Endothelial cell of umbilical vein (primary cell): ENCODE results near the gene OSBPL8. TPM values are rescaled to one million over a fixed set of nuclear protein-coding genes. Genes with fewer than 3 reads are reported as not detected.
A peak's percentile ranks its signal among the peaks of the same experiment; 100 is the strongest.

Source experiments
- BruUV-seq: library from RNA; stranded (reverse); fragments of 400-500 nt; replicated peaks from 2 replicates; lab custom pipeline; 2021; lab: Mats Ljungman, UMichigan
- CTCF ChIA-PET: fragments of 300-600, 350-600 bp; sonication (Branson Sonifier 250); formaldehyde crosslinking; loops from one replicate; lab custom pipeline; 2021; ENCODE audit warnings: antibody characterized with exemption, inconsistent platforms; lab: Charles Lee
- POLR2A ChIA-PET: fragments of 300-600, 350-600 bp; sonication (Branson Sonifier 250); formaldehyde crosslinking; loops from one replicate; lab custom pipeline; 2021; ENCODE audit warnings: antibody characterized with exemption, inconsistent platforms; lab: Charles Lee
- DNase-seq: peaks from one replicate; pipeline ENCODE4 v3.0.0-alpha.2; 2011; ENCODE audit warnings: low read depth, low spot score
- FAIRE-seq: peaks from 2 replicates; lab custom pipeline; 2011; peaks lifted over from hg19 to GRCh38; lab: Jason Lieb, UNC
- H2AFZ ChIP-seq: 2 replicates; pipeline ENCODE4 v1.6.0; 2012; ENCODE audit warnings: low read depth, low read length, control low read depth, inconsistent platforms
- H3K27ac ChIP-seq: 2 replicates; pipeline ENCODE4 v1.5.1; 2011; ENCODE audit warnings: low read depth, mild to moderate bottlenecking, control low read depth, low read length, moderate library complexity; ENCODE audit not compliant: insufficient read depth
- H3K27me3 ChIP-seq, 2 experiments: 2 replicates each; pipeline versions ENCODE4 v1.6.0 to v1.6.1; 2011; ENCODE audit warnings: low read length in 2 of 2, mixed read lengths in 1 of 2; ENCODE audit not compliant: control insufficient read depth in 2 of 2, insufficient read depth in 2 of 2
- H3K36me3 ChIP-seq, 2 experiments: 2 replicates in 1 of 2; 3 replicates in 1 of 2; pipeline ENCODE4 v1.5.1; 2011; ENCODE audit warnings: low read length in 2 of 2, mild to moderate bottlenecking in 1 of 2, moderate library complexity in 1 of 2; ENCODE audit not compliant: control insufficient read depth in 2 of 2, insufficient read depth in 2 of 2; ENCODE audit errors: extremely low read depth in 1 of 2
- H3K4me1 ChIP-seq: 3 replicates; pipeline ENCODE4 v1.5.1; 2011; ENCODE audit warnings: mild to moderate bottlenecking, low read length; ENCODE audit not compliant: control insufficient read depth, insufficient read depth; ENCODE audit errors: extremely low read depth
- H3K4me2 ChIP-seq: 2 replicates; pipeline ENCODE4 v1.6.1; 2011; ENCODE audit warnings: low read length, control low read depth, mixed read lengths; ENCODE audit not compliant: insufficient read depth
- H3K4me3 ChIP-seq, 3 experiments: fragments of 200-600 bp in 1 of 3; sonication (generic), shearing (Covaris generic) in 1 of 3; replicated peaks in 1 of 3; 2 replicates each; pipeline ENCODE4 v1.5.1; 2011 to 2016; ENCODE audit warnings: control low read depth in 3 of 3, low read length in 3 of 3, mild to moderate bottlenecking in 2 of 3, inconsistent platforms in 1 of 3, low read depth in 1 of 3, moderate library complexity in 1 of 3; ENCODE audit not compliant: insufficient read depth in 1 of 3
- H3K79me2 ChIP-seq: 2 replicates; pipeline ENCODE4 v1.6.0; 2012; ENCODE audit warnings: low read length, inconsistent platforms; ENCODE audit not compliant: control insufficient read depth, insufficient read depth
- H3K9ac ChIP-seq: replicated peaks from 2 replicates; pipeline ENCODE3; 2011; ENCODE audit warnings: low read length, control low read depth; ENCODE audit not compliant: insufficient read depth; ENCODE audit errors: extremely low read depth
- H3K9me1 ChIP-seq: replicated peaks from 3 replicates; pipeline ENCODE4 v1.6.0; 2011; ENCODE audit warnings: mild to moderate bottlenecking, low read length; ENCODE audit not compliant: control insufficient read depth, insufficient read depth; ENCODE audit errors: extremely low read depth
- H3K9me3 ChIP-seq: replicated peaks from 2 replicates; pipeline ENCODE4 v1.5.1; 2012; ENCODE audit warnings: low read length, inconsistent platforms; ENCODE audit not compliant: control insufficient read depth, insufficient read depth
- H4K20me1 ChIP-seq: replicated peaks from 2 replicates; pipeline ENCODE3; 2011; ENCODE audit warnings: mild to moderate bottlenecking, low read length; ENCODE audit not compliant: control insufficient read depth, insufficient read depth; ENCODE audit errors: extremely low read depth
- EZH2 ChIP-seq: IDR thresholded peaks from 2 replicates; pipeline ENCODE4 v1.6.1; 2012; ENCODE audit warnings: borderline replicate concordance, low read depth, mild to moderate bottlenecking, moderate library complexity, low read length, inconsistent platforms; ENCODE audit not compliant: severe bottlenecking
- FOS ChIP-seq: IDR thresholded peaks from 2 replicates; pipeline ENCODE4 v1.6.1; 2011; ENCODE audit warnings: mild to moderate bottlenecking, low read length, moderate library complexity, borderline replicate concordance; ENCODE audit not compliant: insufficient read depth
- GATA2 ChIP-seq: IDR thresholded peaks from 2 replicates; pipeline ENCODE4 v1.7.0; 2011; ENCODE audit warnings: low read depth, mild to moderate bottlenecking, moderate library complexity, mixed read lengths, low read length; ENCODE audit not compliant: insufficient read length, insufficient read depth
- JUN ChIP-seq: IDR thresholded peaks from 2 replicates; pipeline ENCODE4 v1.6.1; 2011; ENCODE audit warnings: borderline replicate concordance, low read depth; ENCODE audit not compliant: insufficient read length, insufficient read depth
- MAX ChIP-seq: IDR thresholded peaks from 2 replicates; pipeline ENCODE4 v1.6.1; 2011; ENCODE audit not compliant: insufficient read depth, insufficient read length
- MYC ChIP-seq: IDR thresholded peaks from one replicate; pipeline ENCODE4 v1.6.1; 2011; ENCODE audit warnings: mild to moderate bottlenecking, low read depth, low read length
- POLR2A ChIP-seq: IDR thresholded peaks from 2 replicates; pipeline ENCODE4 v1.6.1; 2012; ENCODE audit warnings: low read depth, mild to moderate bottlenecking, control low read depth, low read length
- POLR2AphosphoS5 ChIP-seq: IDR thresholded peaks from 2 replicates; pipeline ENCODE4 v1.6.1; 2012; ENCODE audit warnings: low read depth, mild to moderate bottlenecking, control low read depth, low read length, moderate library complexity; ENCODE audit not compliant: insufficient read depth
- dilution Hi-C: fragments of 300-500 bp; cut with MboI; formaldehyde crosslinking; loops from one replicate; pipeline ENCODE4 v1.15.0; 2019; ENCODE audit warnings: low sequenced_read_pairs; ENCODE audit not compliant: extremely low pct_ligation_motif_present
- intact Hi-C: fragments of 100-400 bp; cut with micrococcal nuclease; formaldehyde crosslinking; loops from one replicate; pipeline ENCODE4 v1.10.0; 2022
- polyA plus RNA-seq, 4 experiments: library from polyadenylated mRNA; depleted of rRNA in 3 of 4; stranded (reverse) in 3 of 4; unstranded in 1 of 4; fragments of >200 nt; gene quantifications; 2 replicates each; pipeline versions ENCODE4 v1.2.1 to v1.2.3, GENCODE V29; 2011 to 2012; ENCODE audit warnings: missing spikeins in 1 of 4
- total RNA-seq: library from RNA; stranded (reverse); gene quantifications from 2 replicates; pipeline ENCODE4 v1.2.3, GENCODE V29; 2021
- TF ChIP-seq, protein P1 (sequence below), 2 donors: IDR thresholded peaks; 1 replicate in 1 of 2; 2 replicates in 1 of 2; pipeline ENCODE4 v1.5.1; 2011; ENCODE audit warnings: low read length in 2 of 2, mild to moderate bottlenecking in 2 of 2, moderate library complexity in 2 of 2, control low read depth in 1 of 2, inconsistent platforms in 1 of 2, low read depth in 1 of 2; ENCODE audit not compliant: insufficient read depth in 1 of 2; ENCODE audit errors: extremely low read depth in 1 of 2

OSBPL8 gene
- total and polyA plus RNA-seq, 2 donors (not counting 3 experiments of a cell fraction or from before 2014, with no cell fraction given) = 10.3 to 47.6 TPM

DNA sequence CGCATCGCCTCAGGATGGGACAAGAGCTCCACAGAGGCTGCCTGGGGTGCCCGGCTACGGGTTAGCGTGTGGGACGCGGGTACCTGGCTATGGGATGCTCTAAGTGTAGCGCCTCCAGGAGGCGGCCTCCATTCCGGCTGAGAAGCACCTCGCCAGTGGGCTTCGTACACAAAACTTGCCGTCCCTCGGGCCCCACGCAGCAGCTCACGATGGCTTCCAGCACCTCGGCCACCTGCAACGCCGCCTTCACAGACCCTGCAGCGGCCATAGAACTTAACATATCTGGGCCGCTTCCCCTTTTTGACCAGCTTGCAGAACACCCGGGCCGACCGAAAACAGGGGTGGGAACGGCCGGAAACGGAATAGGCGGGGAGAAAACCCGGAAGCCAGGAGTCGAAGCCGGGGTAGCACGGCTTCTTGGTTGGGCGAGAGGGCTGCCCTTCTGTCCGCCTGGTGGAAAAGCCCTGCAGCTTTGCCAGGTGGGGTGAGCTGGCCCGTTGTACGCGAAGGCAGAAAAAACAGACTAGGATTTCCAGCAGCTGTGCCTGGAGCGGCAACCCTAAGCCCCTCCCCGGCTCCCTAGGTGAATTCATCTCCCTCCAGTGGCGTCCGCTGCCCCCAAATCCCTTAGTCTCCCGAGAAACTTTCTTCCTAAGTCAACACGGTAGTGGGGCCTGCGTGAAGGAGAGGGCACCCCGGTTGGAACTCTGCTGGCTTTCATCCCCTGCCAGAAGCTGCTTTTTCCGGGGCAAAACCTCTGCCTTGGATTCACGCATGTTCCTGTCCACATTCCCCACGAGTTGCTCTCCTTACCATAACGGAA is 211.3 kb downstream of the OSBPL8 start, which contains the start of gene BBS10:
Gene BBS10 (minus strand): TSS at position 337 of the 823 bp plus-strand sequence. CDS start 57 bp downstream, at position 280.
- peak within 1 kb of the TSS; percentile 27 to 86 (median 82) for H3K4me3 ChIP-seq
- H2AFZ ChIP-seq = peak within 1 kb of the TSS; percentile 67
- H3K9ac ChIP-seq = peak within 1 kb of the TSS; percentile 76
- peaks cover 12% of the 10 kb centered on the region for H3K79me2 ChIP-seq
- POLR2A ChIA-PET = interaction anchor here (1.1 kb wide), 1 partner anchor 89 kb away, joined by 3 read pairs; no protein-coding TSS in a partner anchor
- intact Hi-C loops = loop anchor here (1.0 to 5.0 kb wide), 10 partner anchors 89 to 1016 kb away; partner anchors contain the start of genes CAPS2, GLIPR1L1, KRR1 and OSBPL8
- BruUV-seq = TSS peak; percentile 93
- DNase-seq (peak; percentile 90), FAIRE-seq (peak; percentile 82)
- H3K9me1 ChIP-seq = no peaks in the 10 kb centered on the region
- H3K27me3 ChIP-seq = no peaks in the 10 kb centered on the region
- H3K9me3 ChIP-seq = no peaks in the 10 kb centered on the region
- H3K4me1 ChIP-seq = peaks cover 18% of the 10 kb centered on the region
- H4K20me1 ChIP-seq = no peaks in the 10 kb centered on the region
- no peak for TF ChIP-seq EZH2
- TF ChIP-seq, protein P1, sequence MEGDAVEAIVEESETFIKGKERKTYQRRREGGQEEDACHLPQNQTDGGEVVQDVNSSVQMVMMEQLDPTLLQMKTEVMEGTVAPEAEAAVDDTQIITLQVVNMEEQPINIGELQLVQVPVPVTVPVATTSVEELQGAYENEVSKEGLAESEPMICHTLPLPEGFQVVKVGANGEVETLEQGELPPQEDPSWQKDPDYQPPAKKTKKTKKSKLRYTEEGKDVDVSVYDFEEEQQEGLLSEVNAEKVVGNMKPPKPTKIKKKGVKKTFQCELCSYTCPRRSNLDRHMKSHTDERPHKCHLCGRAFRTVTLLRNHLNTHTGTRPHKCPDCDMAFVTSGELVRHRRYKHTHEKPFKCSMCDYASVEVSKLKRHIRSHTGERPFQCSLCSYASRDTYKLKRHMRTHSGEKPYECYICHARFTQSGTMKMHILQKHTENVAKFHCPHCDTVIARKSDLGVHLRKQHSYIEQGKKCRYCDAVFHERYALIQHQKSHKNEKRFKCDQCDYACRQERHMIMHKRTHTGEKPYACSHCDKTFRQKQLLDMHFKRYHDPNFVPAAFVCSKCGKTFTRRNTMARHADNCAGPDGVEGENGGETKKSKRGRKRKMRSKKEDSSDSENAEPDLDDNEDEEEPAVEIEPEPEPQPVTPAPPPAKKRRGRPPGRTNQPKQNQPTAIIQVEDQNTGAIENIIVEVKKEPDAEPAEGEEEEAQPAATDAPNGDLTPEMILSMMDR (IDR thresholded peaks at IDR 0.05; ENCODE audit: extremely low read depth in 1 of 2, insufficient read depth in 1 of 2, low read depth in 1 of 2, low read length in 2 of 2) = peak; percentile 24 to 66
- TF ChIP-seq GATA2 = no peak
- peak; percentile 81 for TF ChIP-seq POLR2A
- peak; percentile 88 for TF ChIP-seq POLR2AphosphoS5
- no peak for TF ChIP-seq JUN
- no peak for TF ChIP-seq MYC
- no peak for TF ChIP-seq FOS
- no peak for TF ChIP-seq MAX
- H3K27ac ChIP-seq = peak within 1 kb of the TSS; percentile 44
- peak within 1 kb of the TSS; percentile 89 for H3K4me2 ChIP-seq
- dilution Hi-C loops = loop anchor here (25.0 kb wide), 1 partner anchor 261 kb away; the partner anchor contains the start of gene NAP1L1
- H3K36me3 ChIP-seq = no peaks in the 10 kb centered on the region
- CTCF ChIA-PET = interaction anchor here (1.0 to 3.5 kb wide), 21 partner anchors 9 to 821 kb away, joined by 3 to 37 read pairs (median 10); partner anchors contain the start of genes NAP1L1 and PHLDA1
